Sciatic nerve (tissue), 2 donors: ENCODE results near the gene NAA60. TPM values are rescaled to one million over a fixed set of nuclear protein-coding genes. Genes with fewer than 3 reads are reported as not detected.

Source experiments
- ATAC-seq: fragments of 200-7000 bp; cut with Tn5 transposase; one replicate; pipeline ENCODE4 v1.9.1; 2020; ENCODE audit warnings: mild to moderate bottlenecking, moderate library complexity
- DNase-seq: peaks from one replicate; pipeline ENCODE4 v3.0.0-alpha.2; 2020; ENCODE audit warnings: low spot score
- intact Hi-C: fragments of 100-400 bp; cut with DNase I; formaldehyde crosslinking; loops from one replicate; pipeline ENCODE4 v1.14.2; 2022
- total RNA-seq: library from RNA; stranded (reverse); fragmentation: NEBNext Ultra II Directional; extraction: Animal tissue kit (Norgen Biotek cat#: 25700); gene quantifications from one replicate; pipeline ENCODE4 v1.2.1, GENCODE V29; 2021
- donor health status: DM: no; HTN: no; CAD: no.
- donor health status: DM: no; HTN: no; CAD: no.

NAA60 gene
- 41.3 TPM for total RNA-seq

GRCh38 chr16:3443108-3444031 lies at the start of gene NAA60, which contains the start of gene ZNF597:
Gene NAA60 (plus strand): TSS chr16:3443680. CDS start chr16:3476228, 32,548 bp downstream.
Gene ZNF597 (minus strand): TSS chr16:3443504. CDS start chr16:3443153, 351 bp downstream.
- intact Hi-C loops, result no loop called here
- ATAC-seq (peak; percentile 100), DNase-seq (peak; percentile 85)

DNA sequence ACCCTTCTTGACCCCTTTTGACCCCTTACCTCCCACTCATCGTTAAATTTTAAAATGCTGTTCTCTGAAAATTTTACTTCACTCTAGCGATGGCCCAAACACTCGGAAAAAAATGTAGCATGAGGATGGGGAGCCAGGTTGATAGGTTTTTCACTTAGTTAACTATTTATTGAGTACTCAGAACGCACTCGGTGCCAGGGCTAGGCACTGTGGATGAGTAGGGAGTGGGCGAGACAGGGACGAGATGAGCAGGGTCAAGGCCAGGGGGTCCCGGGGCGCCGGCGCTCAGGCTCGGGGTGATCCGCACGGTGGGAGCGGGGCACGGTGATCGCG lies 43.1 kb upstream of the NAA60 start:
- no peak for ATAC-seq
- no peak for DNase-seq
- intact Hi-C loops, result loop anchor here (10.0 kb wide), 1 partner anchor 96 kb away; the partner anchor contains the start of genes TIGD7 and ZNF75A

- ATAC-seq (peak; percentile 100), DNase-seq (peak; percentile 99)
- intact Hi-C loops, result loop anchor here (10.0 kb wide), 1 partner anchor 96 kb away; the partner anchor contains the start of genes TIGD7 and ZNF75A
Observed at GRCh38 chr16:3400779-3401688, 42.4 kb upstream of the NAA60 start, which contains the start of the genes ZNF174 and ZSCAN32. Gene ZNF174 (plus strand): TSS chr16:3401215. CDS start chr16:3402005, 790 bp downstream. Gene ZSCAN32 (minus strand): TSS chr16:3401004. CDS start chr16:3397557, 3,447 bp downstream.

DNA sequence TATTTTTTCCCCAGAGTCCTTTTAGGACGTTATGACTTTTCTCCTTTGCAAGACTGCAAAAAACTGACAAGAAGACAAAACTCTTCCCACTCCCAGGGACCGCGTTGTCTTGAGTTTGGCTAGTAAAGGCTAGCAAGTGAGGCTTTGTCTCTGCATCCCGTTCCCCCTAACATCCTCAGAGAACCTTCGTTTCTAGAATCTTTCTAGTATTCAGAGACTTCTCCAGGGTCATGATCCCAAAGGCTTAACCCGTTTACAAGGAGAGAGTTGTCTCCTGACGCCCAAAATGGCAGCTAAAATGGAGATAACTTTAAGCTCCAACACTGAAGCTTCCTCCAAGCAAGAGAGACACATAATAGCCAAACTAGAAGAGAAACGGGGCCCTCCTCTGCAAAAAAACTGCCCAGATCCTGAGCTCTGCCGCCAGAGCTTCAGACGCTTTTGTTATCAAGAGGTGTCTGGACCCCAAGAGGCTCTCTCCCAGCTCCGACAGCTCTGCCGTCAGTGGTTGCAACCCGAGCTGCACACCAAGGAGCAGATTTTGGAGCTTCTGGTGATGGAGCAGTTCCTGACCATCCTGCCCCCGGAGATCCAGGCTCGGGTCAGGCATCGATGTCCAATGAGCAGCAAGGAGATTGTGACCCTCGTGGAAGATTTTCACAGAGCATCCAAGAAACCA lies 41.6 kb upstream of the NAA60 start:
- ATAC-seq, result no peak
- DNase-seq, result no peak
- intact Hi-C loops, result loop anchor here (10.0 kb wide), 1 partner anchor 97 kb away; the partner anchor contains the start of genes TIGD7 and ZNF75A

GRCh38 chr16:3408561-3409197 lies 34.8 kb upstream of the NAA60 start:
- no peak for ATAC-seq
- intact Hi-C loops, result loop anchor here (10.0 kb wide), 1 partner anchor 104 kb away; the partner anchor contains the start of genes TIGD7 and ZNF75A

DNA sequence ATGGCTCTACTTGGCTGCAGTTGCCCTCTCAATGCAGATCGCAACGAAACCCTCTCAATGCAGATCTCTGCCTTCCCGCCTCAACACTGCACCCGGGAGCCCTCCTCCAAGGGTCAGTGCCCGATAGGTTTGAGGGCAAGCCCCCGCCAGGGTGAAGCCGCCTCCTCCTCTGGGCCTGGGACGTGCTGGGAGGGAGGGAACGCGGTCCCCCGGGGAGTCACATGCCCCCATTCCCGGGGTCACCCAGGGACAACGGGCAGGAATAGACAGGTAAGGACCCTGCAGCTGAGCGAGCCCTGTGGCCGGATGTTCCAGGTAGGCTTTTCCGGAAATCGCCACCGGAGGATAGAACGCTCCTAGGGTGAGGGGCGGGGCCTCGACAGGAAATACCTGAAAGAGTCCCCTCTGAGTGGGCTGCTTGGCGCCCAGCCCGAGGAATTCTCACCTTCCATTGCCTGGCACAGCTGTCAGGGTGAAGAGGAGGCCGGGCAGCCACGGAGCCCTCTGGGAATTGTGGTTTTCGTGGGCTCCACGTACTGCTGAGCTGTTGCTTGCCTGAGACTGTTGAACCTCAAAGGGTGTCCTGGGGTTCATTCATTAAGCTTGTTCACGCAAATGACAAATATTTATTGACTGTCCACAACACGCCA lies 29.6 kb upstream of the NAA60 start:
- intact Hi-C loops, result no loop called here
- ATAC-seq (no peak), DNase-seq (no peak)

More at GRCh38 chr16:3408561-3409197, 34.8 kb upstream of the NAA60 start:
- no peak for DNase-seq

DNA sequence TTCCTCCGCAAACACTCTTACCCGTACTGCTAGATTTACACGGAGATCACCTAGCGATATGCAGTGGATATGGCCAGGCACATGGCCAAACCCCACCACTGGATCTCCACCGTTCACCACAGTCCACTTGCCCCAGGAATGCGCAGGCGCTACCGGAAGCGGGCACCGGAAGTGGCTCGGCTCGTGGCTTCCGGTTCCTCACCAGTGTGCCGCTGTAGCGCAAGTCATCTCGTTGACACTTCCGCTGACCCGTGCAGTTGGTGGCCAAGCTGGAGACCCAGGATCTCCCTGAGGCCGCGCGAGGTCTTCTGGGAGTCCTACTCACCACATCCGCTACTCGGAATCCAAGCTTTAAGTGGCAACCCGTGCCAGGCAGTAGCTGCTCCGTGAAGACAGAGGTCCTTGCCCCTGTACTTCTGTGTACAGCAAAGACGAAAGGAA lies 11.7 kb upstream of the NAA60 start:
- ATAC-seq (peak; percentile 84), DNase-seq (peak; percentile 66)
- intact Hi-C loops, result no loop called here

- intact Hi-C loops, result no loop called here
- ATAC-seq, result no peak
- DNase-seq, result no peak
Observed at GRCh38 chr16:3434373-3434772, 9.1 kb upstream of the NAA60 start.

GRCh38 chr16:3439637-3440036 lies 3.8 kb upstream of the NAA60 start:
- DNase-seq, result no peak
- intact Hi-C loops, result no loop called here
- no peak for ATAC-seq

- intact Hi-C loops, result no loop called here
- DNase-seq, result no peak
- ATAC-seq, result peak; percentile 41
Observed at GRCh38 chr16:3444032-3444388, 530 bp downstream of the NAA60 start.

GRCh38 chr16:3454093-3454492 lies 10.6 kb downstream of the NAA60 start:
- ATAC-seq (no peak), DNase-seq (no peak)
- intact Hi-C loops, result no loop called here

DNA sequence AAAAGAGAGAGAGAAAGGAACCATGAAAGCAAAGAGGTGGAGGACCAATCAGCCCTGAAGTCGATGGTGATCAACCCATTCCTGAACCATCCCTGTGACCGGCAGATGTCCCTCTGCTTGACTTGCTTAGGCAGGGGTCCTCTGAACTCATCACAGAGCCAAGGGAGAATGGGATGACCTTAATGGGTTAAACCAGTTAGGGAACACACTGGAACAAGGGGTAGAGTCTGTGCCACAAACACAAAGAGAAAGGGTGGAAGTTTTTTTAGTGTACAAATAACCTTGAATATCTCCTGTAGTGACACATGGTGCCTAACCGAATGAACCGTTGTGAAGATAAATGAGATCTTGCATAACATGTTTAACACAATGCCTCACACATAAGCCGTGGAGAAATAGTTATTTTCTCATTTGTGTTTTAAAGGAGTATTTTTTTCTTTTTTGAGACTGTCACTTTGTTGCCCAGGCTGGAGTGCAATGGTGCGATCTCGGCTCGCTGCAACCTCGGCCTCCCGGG lies 11.2 kb downstream of the NAA60 start:
- intact Hi-C loops, result no loop called here
- no peak for ATAC-seq
- DNase-seq, result no peak

- intact Hi-C loops, result no loop called here
- DNase-seq, result peak; percentile 92
- peak; percentile 96 for ATAC-seq
Observed at GRCh38 chr16:3457434-3458252, 14.2 kb downstream of the NAA60 start.

DNA sequence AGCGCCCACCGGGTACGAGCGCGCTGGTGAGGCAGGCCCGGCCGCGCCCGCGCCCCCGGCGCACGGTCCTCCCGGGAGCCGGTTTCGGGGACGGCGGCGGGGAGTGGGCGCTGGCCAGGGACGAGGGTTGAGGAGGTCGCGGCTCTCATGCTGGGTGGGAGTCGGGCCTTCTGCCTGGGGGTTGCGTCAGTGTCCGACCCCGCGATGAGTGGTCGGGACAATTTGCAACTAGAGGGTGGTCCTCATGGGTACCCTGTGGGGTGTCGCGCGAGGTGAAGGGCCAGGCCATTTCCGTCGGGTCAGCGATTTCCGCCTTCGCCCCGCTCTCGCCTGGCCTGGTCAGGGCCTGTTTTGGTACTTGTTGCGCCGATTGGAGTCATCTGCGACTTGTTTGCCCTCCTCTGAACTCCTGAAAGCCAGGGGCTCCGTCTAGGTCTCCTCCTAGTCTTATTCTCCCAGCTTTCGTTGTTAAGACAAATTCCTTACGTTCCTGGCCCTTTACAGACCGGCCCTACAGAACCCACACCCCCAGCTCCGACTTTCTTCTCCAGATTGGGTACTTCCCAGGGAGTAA lies 14.9 kb downstream of the NAA60 start:
- intact Hi-C loops, result no loop called here
- ATAC-seq (peak; percentile 25), DNase-seq (no peak)

DNA sequence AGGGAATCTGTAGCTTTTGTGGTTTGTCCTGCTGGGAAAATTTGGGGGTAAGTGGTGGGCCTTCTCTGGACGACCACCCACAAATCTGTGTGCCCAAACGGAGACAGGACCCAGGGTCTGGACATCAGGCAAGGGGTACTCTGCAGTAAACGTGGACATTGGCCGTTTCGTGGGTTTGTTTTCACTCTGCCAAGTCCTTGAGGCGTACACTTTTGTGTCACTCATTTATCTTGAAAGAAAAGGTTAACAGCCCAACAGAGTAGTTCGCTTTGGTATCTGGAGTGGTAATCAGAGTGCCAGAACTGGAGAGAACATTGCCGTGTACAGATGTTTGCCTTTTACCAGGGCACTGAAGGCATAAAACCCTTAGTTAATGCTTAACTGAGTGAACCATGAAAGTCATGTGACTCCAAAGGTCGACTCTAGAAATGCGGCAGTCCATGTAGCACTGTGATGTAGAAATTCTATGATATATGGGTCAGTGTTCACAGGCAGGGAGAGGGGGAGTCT lies 15.4 kb downstream of the NAA60 start:
- intact Hi-C loops, result no loop called here
- ATAC-seq (no peak), DNase-seq (no peak)
